ENCODE results near the gene RTN4.

The RTN4 gene

GRCh38 chr2:55052129-55053061 is 2.1 kb upstream of the RTN4 start:
- Histone ChIP-seq H3K27ac (peak overlapping the region; percentile 83), H4K20me1 (peaks cover 16% of the 10 kb centered on the region), H3K27me3 (no peaks in the 10 kb centered on the region), H3K4me1 (peaks cover 26% of the 10 kb centered on the region), H3K9me3 (no peaks in the 10 kb centered on the region), H3K36me3 (no peaks in the 10 kb centered on the region), H3K4me3 (peak overlapping the region; percentile 98), H3K9ac (peak overlapping the region; percentile 38), H3K4me2 (peak overlapping the region; percentile 87)
- no peak for TF ChIP-seq Cebpa-rat (IDR thresholded peaks at IDR 0.05)

- no peak for TF ChIP-seq Cebpa-rat (IDR thresholded peaks at IDR 0.05)
- Histone ChIP-seq H3K27ac (peak overlapping the region; percentile 83), H3K36me3 (no peaks in the 10 kb centered on the region), H4K20me1 (peaks cover 27% of the 10 kb centered on the region), H3K4me2 (peak overlapping the region; percentile 87), H3K9ac (peak overlapping the region; percentile 76), H3K27me3 (no peaks in the 10 kb centered on the region), H3K4me1 (peaks cover 38% of the 10 kb centered on the region), H3K4me3 (peak overlapping the region; percentile 98), H3K9me3 (no peaks in the 10 kb centered on the region)
These were observed 995 bp upstream of the RTN4 start for GRCh38 chr2:55051026-55051866.

- Histone ChIP-seq H3K9me3 (no peaks in the 10 kb centered on the region), H3K4me3 (peak overlapping the region; percentile 98), H4K20me1 (peaks cover 42% of the 10 kb centered on the region), H3K27me3 (no peaks in the 10 kb centered on the region), H3K9ac (peak overlapping the region; percentile 97), H3K36me3 (no peaks in the 10 kb centered on the region), H3K4me1 (peaks cover 50% of the 10 kb centered on the region), H3K4me2 (peak overlapping the region; percentile 76), H3K27ac (peak overlapping the region; percentile 96)
- no peak for TF ChIP-seq Cebpa-rat (IDR thresholded peaks at IDR 0.05)
These were observed 491 bp downstream of the RTN4 start for GRCh38 chr2:55049821-55050099.

- Histone ChIP-seq H3K9me3 (no peaks in the 10 kb centered on the region), H3K4me2 (peak overlapping the region; percentile 76), H3K36me3 (peaks cover 1% of the 10 kb centered on the region; the same call in 1 of the 2 replicates), H3K27me3 (no peaks in the 10 kb centered on the region), H3K4me1 (peaks cover 50% of the 10 kb centered on the region), H3K4me3 (peak overlapping the region; percentile 98), H3K9ac (peak overlapping the region; percentile 97), H3K27ac (peak overlapping the region; percentile 96), H4K20me1 (peaks cover 47% of the 10 kb centered on the region)
- TF ChIP-seq Cebpa-rat (IDR thresholded peaks at IDR 0.05), result no peak
These were observed 1.0 kb downstream of the RTN4 start for GRCh38 chr2:55049043-55049820.

- Histone ChIP-seq H3K9me3 (no peaks in the 10 kb centered on the region; the same call in 1 of the 2 replicates), H3K4me1 (peaks cover 50% of the 10 kb centered on the region), H3K4me3 (peak overlapping the region; percentile 98), H3K27ac (peak overlapping the region; percentile 96), H3K36me3 (peaks cover 8% of the 10 kb centered on the region; the same call in 1 of the 2 replicates), H3K4me2 (peak overlapping the region; percentile 76), H3K27me3 (no peaks in the 10 kb centered on the region), H3K9ac (peak overlapping the region; percentile 97), H4K20me1 (peaks cover 54% of the 10 kb centered on the region)
- no peak for TF ChIP-seq Cebpa-rat (IDR thresholded peaks at IDR 0.05)
These were observed 1.7 kb downstream of the RTN4 start for GRCh38 chr2:55048508-55049042.

GRCh38 chr2:55047677-55048299 is 2.5 kb downstream of the RTN4 start:
- Histone ChIP-seq H3K4me3 (peak overlapping the region; percentile 98), H3K36me3 (peaks cover 11% of the 10 kb centered on the region; the same call in 1 of the 2 replicates), H3K4me2 (peak overlapping the region; percentile 76), H3K27ac (peak overlapping the region; percentile 96), H3K9me3 (no peaks in the 10 kb centered on the region; the same call in 1 of the 2 replicates), H3K4me1 (peaks cover 45% of the 10 kb centered on the region), H3K9ac (peak overlapping the region; percentile 97), H4K20me1 (peaks cover 62% of the 10 kb centered on the region), H3K27me3 (no peaks in the 10 kb centered on the region)
- no peak for TF ChIP-seq Cebpa-rat (IDR thresholded peaks at IDR 0.05)

- Histone ChIP-seq H3K27me3 (no peaks in the 10 kb centered on the region), H3K36me3 (peaks cover 14% of the 10 kb centered on the region; the same call in 1 of the 2 replicates), H3K9ac (0 out of 2 replicates have a peak overlapping the region, but pooled peaks have one; percentile 2), H3K4me2 (peak overlapping the region; percentile 76), H3K27ac (no peak overlapping the region), H3K4me3 (peak overlapping the region; percentile 98; the same call in 1 of the 2 replicates), H4K20me1 (peaks cover 82% of the 10 kb centered on the region), H3K4me1 (peaks cover 28% of the 10 kb centered on the region), H3K9me3 (peaks cover under 1% of the 10 kb centered on the region; the same call in 1 of the 2 replicates)
- no peak for TF ChIP-seq Cebpa-rat (IDR thresholded peaks at IDR 0.05)
These were observed 4.5 kb downstream of the RTN4 start for GRCh38 chr2:55045780-55046179.

- no peak overlapping the region for H3K4me3 ChIP-seq
- peaks cover 26% of the 10 kb centered on the region for H3K36me3 ChIP-seq
- no peaks in the 10 kb centered on the region for H3K27me3 ChIP-seq
- H3K9ac ChIP-seq, result no peak overlapping the region
- no peak for TF ChIP-seq Cebpa-rat (IDR thresholded peaks at IDR 0.05)
- no peak overlapping the region for H3K27ac ChIP-seq
- H3K4me1 ChIP-seq, result peaks cover 28% of the 10 kb centered on the region
- H4K20me1 ChIP-seq, result peaks cover 100% of the 10 kb centered on the region
- H3K9me3 ChIP-seq, result peaks cover 18% of the 10 kb centered on the region
- no peak overlapping the region for H3K4me2 ChIP-seq
These were observed 6.4 kb downstream of the RTN4 start for GRCh38 chr2:55043841-55044240.
